ENCODE results near the gene MIA. TPM values are rescaled to one million over a fixed set of nuclear protein-coding genes. Genes with fewer than 3 reads are reported as not detected.
"Not testable (repeated sequence)": the region's sequence is repeated elsewhere in the genome, so short reads cannot be mapped to it uniquely, and the experiment has no call there.

The MIA gene
- total RNA-seq, 4 donors from 2014 or later = 2.1 to 4.1 (median 2.7) TPM

DNA sequence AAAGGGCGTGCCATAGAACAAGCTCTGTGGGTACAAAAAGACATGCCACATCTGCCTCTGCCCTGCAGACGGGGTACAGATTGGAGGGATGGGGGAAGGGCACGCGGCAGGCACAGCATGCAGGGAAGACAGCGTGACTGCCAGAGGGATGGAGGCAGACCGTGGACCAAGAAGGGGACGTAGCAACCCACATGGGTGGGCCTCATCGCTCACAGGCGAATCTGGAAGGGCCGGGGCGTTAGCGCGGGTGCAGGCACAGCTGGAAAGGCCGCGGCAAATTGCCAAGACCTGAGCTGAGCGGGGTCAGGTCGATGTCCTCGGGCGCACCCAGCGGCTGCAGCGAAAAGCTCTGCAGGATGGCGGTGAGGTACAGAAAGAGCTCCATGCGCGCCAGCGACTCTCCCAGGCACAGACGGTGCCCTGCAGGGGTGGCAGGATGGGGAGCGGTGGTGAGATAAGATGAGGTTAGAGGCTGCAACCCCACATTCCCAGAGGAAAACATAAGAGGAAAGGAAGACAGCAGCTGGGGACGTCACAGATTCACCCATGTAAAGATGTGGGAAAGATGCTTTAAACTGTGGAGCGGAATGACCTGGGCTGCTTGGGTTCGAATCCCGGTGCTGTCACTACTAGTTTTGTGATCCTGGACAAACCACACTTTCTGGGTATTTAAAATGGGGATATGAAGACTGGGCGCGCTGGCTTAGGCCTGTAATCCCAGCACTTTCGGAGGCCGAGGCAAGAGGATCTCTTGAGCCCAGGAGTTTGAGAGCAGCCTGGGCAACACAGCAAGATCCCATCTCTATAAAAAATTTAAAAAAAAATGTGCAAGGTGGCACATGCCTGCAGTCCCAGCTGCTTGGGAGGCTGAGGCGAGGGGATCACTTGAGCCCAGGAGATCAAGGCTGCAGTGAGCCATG is 43.4 kb downstream of the MIA start:
- WGBS = 39% methylated on average over 23 of the region's 36 CpGs

DNA sequence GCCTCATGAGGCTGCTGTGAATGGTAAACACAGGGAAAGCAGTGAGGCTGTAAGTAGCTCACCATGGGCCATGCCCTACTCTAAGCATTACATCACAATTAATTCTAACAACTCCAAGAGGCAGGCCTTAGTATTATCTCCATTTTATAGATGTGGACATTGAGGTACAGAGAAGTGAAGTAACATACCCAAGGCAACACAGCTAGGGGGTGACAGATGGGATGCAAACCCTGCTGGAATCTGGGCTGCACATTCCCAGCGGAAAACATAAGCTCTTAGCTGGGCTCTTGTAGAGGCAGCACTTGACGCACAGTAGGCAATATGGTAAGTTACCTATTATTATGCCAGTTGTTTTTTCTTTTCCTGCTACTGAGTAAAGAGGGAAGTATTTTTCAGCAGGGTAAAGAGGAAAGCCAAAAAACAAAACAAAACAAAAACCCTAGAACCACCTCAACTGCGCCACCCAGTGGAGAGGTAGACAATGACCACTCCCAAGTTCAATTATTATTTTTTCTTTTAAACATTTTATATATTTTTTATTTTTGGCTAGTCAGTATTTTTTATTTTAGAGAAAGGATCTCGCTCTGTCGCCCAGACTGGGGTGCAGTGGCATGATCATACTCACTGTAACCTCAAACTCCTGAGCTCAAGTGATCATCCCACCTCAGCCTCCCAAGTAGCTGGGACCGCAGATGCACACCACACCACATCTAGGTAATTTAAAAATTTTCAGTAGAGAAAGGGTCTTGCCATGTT is 44.3 kb downstream of the MIA start:
- TF ChIP-seq, protein P1, sequence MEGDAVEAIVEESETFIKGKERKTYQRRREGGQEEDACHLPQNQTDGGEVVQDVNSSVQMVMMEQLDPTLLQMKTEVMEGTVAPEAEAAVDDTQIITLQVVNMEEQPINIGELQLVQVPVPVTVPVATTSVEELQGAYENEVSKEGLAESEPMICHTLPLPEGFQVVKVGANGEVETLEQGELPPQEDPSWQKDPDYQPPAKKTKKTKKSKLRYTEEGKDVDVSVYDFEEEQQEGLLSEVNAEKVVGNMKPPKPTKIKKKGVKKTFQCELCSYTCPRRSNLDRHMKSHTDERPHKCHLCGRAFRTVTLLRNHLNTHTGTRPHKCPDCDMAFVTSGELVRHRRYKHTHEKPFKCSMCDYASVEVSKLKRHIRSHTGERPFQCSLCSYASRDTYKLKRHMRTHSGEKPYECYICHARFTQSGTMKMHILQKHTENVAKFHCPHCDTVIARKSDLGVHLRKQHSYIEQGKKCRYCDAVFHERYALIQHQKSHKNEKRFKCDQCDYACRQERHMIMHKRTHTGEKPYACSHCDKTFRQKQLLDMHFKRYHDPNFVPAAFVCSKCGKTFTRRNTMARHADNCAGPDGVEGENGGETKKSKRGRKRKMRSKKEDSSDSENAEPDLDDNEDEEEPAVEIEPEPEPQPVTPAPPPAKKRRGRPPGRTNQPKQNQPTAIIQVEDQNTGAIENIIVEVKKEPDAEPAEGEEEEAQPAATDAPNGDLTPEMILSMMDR (IDR thresholded peaks at IDR 0.05) = peak; percentile 83 to 87 (median 84)
- 44% methylated on average over 6 of the region's 6 CpGs for WGBS
- H3K4me1 ChIP-seq = peaks cover 16 to 36% (median 23%) of the 10 kb centered on the region in 4 donors
- H3K4me3 ChIP-seq, H3K36me3 ChIP-seq, H3K27me3 ChIP-seq, H3K9me3 ChIP-seq: not testable (repeated sequence)
- peak; percentile 90 for DNase-seq (ENCODE audit: extremely low spot score)
- intact Hi-C loops (cut with DNase I) = loop anchor here (2.0 to 5.0 kb wide), 2 partner anchors 67 to 157 kb away; partner anchors contain the start of genes ACTMAP and SNRPA
- H3K27ac ChIP-seq (replicated peaks in 1 of 4) = peak overlapping the region in 2 of 4 donors; percentile 40 to 73

More for the DNA sequence above, 43.4 kb downstream of the MIA start:
- Histone ChIP-seq H3K4me1 (peaks cover 22 to 36% (median 23%) of the 10 kb centered on the region in 4 donors), H3K4me3 (peak overlapping the region; percentile 24 to 40 (median 39)), H3K27ac (replicated peaks in 1 of 4) (peak overlapping the region in 2 of 4 donors; percentile 40 to 73)
- intact Hi-C loops (cut with DNase I) = loop anchor here (2.0 to 5.0 kb wide), 2 partner anchors 66 to 156 kb away; partner anchors contain the start of genes ACTMAP and SNRPA
- not testable (repeated sequence) for H3K36me3 ChIP-seq, H3K27me3 ChIP-seq, H3K9me3 ChIP-seq
- peak; percentile 91 for DNase-seq (ENCODE audit: extremely low spot score)
- TF ChIP-seq, protein P1 (IDR thresholded peaks at IDR 0.05) = peak; percentile 10 to 44 (median 32)
- peak; percentile 11 to 27 for TF ChIP-seq POLR2AphosphoS5 (IDR thresholded peaks at IDR 0.05)

DNA sequence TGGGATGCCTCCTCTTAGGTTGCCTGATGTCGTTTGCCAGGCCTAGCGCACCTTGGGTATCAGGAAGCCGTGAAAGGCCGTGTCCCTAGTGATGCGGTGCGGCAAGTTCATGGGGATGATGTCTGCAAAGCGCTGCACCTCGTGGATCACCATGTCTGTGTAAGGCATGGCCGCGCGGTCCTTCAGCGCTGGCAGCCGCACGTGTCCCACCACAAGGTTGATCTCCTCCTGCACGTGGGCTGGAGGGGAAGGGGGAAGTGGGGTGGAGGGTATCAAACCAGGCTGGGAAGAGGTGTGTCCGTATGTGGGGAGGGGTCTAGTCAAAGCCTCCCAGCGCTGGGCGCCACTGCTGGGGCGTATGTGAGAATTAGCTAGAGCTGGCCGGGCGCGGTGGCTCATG is 46.8 kb downstream of the MIA start:
- peaks cover 4 to 8% (median 7%) of the 10 kb centered on the region in 4 donors for H3K36me3 ChIP-seq
- H3K4me1 ChIP-seq = peaks cover 16 to 36% (median 23%) of the 10 kb centered on the region in 4 donors
- no peaks in the 10 kb centered on the region for H3K27me3 ChIP-seq
- intact Hi-C loops (cut with DNase I) = no loop called here
- WGBS = 88% methylated on average over 11 of the region's 22 CpGs
- H3K9me3 ChIP-seq = no peaks in the 10 kb centered on the region
- H3K4me3 ChIP-seq = no peak overlapping the region
- DNase-seq (ENCODE audit: extremely low spot score) = no peak
- H3K27ac ChIP-seq (replicated peaks in 1 of 4) = no peak overlapping the region
- TF ChIP-seq, protein P1 (IDR thresholded peaks at IDR 0.05) = no peak

- WGBS = 84% methylated on average over 9 of the region's 9 CpGs
- H3K4me3 ChIP-seq; DNase-seq (ENCODE audit: extremely low spot score); intact Hi-C loops (cut with DNase I); H3K9me3 ChIP-seq; H3K27me3 ChIP-seq; H3K27ac ChIP-seq (replicated peaks in 1 of 4): not testable (repeated sequence)
- Histone ChIP-seq H3K4me1 (peaks cover 16 to 35% (median 22%) of the 10 kb centered on the region in 4 donors), H3K36me3 (peaks cover 9 to 15% (median 14%) of the 10 kb centered on the region in 4 donors)
Measured at GRCh38 chr19:40822704-40823553, 47.6 kb downstream of the MIA start.

DNA sequence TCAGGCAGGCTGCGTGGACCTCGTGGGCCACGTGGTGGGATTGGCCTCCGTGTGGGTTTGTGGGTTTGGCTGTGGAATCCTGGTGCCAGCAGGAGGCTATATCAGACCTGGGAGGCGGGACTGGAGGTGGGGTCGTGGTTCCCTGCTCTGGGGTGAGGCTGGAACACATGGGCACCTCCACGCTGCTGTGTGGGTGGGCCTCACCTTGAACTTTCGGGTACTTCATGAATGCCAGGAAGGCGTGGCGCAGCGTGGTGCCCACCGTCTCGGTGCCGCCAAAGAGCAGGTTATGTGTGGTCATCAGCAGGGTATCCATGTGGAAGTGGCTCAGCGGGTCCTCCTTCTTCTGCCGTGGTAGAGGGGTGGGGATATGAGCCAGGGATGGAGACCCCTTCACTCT is 49.6 kb downstream of the MIA start:
- peaks cover 9 to 26% (median 16%) of the 10 kb centered on the region in 4 donors for H3K36me3 ChIP-seq
- DNase-seq (ENCODE audit: extremely low spot score); H3K27ac ChIP-seq (replicated peaks in 1 of 4); H3K27me3 ChIP-seq; H3K4me3 ChIP-seq; intact Hi-C loops (cut with DNase I); H3K9me3 ChIP-seq: not testable (repeated sequence)
- WGBS = 93% methylated on average over 15 of the region's 16 CpGs
- peaks cover 0 to 16% (median 4%) of the 10 kb centered on the region in 4 donors for H3K4me1 ChIP-seq

- peaks cover 9 to 26% (median 18%) of the 10 kb centered on the region in 4 donors for H3K36me3 ChIP-seq
- H3K27ac ChIP-seq (replicated peaks in 1 of 4); DNase-seq (ENCODE audit: extremely low spot score); H3K9me3 ChIP-seq; H3K4me3 ChIP-seq; H3K27me3 ChIP-seq; intact Hi-C loops (cut with DNase I): not testable (repeated sequence)
- peaks cover 0 to 14% (median 4%) of the 10 kb centered on the region in 4 donors for H3K4me1 ChIP-seq
- WGBS = 95% methylated on average over 3 of the region's 6 CpGs
Measured at GRCh38 chr19:40825460-40826095, 50.3 kb downstream of the MIA start.

- Histone ChIP-seq H3K36me3 (peaks cover 9 to 26% (median 18%) of the 10 kb centered on the region in 4 donors), H3K4me1 (peaks cover 0 to 14% (median 4%) of the 10 kb centered on the region in 4 donors)
- H3K27ac ChIP-seq (replicated peaks in 1 of 4); H3K27me3 ChIP-seq; H3K9me3 ChIP-seq; intact Hi-C loops (cut with DNase I); DNase-seq (ENCODE audit: extremely low spot score); H3K4me3 ChIP-seq: not testable (repeated sequence)
- 86% methylated on average over 9 of the region's 14 CpGs for WGBS
Measured at GRCh38 chr19:40826312-40826698, 51.0 kb downstream of the MIA start.
